ENCODE measurements around the gene ANTKMT. TPM values are rescaled to one million over a fixed set of nuclear protein-coding genes. Genes with fewer than 3 reads are reported as not detected.

Gene ANTKMT
- total RNA-seq, 2 donors from 2014 or later = 36.9 to 40.6 TPM

DNA sequence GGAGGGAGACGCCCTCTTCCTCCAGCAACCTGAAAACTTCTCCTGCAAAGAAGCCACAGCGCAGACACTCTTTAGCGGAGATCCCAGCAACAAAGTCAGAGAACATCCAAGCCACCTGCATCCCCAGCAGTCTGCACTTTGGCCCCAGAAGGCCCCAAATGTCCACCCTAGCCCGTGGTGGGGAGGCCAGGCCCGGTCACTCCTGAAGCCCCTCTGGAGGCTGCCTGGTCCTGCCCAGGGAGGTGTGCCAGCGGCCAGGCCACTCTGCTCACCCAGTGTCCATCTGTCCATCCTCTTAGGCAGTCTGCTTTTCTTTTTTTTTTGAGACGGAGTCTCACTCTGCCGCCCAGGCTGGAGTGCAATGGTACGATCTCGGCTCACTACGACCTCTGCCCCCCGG lies 11.4 kb downstream of the ANTKMT start:
- Histone ChIP-seq H3K4me3 (ENCODE audit: low read length) (no peak overlapping the region), H3K27ac (ENCODE audit: low read depth, low read length) (no peak overlapping the region), H3K4me1 (ENCODE audit: control insufficient read depth, insufficient read depth, low read length) (peaks cover under 1% of the 10 kb centered on the region), H3K9ac (ENCODE audit: extremely low read depth, low read length, poor library complexity, severe bottlenecking) (no peak overlapping the region), H3K9me3 (ENCODE audit: control insufficient read depth, low read length) (no peaks in the 10 kb centered on the region), H3K27me3 (ENCODE audit: control insufficient read depth, insufficient read depth, low read length, poor library complexity, severe bottlenecking) (peaks cover 5% of the 10 kb centered on the region), H3K36me3 (ENCODE audit: control insufficient read depth, insufficient read depth, low read length) (peaks cover 26% of the 10 kb centered on the region)
- WGBS, 2 experiments (ENCODE audit: insufficient coverage in 1 of 2, insufficient read length in 1 of 2) = 95 to 96% methylated on average over 9 to 12 of the region's 12 CpGs
- H3K4me1 Mint-ChIP-seq = no peaks in the 10 kb centered on the region
- TF ChIP-seq, protein P1, sequence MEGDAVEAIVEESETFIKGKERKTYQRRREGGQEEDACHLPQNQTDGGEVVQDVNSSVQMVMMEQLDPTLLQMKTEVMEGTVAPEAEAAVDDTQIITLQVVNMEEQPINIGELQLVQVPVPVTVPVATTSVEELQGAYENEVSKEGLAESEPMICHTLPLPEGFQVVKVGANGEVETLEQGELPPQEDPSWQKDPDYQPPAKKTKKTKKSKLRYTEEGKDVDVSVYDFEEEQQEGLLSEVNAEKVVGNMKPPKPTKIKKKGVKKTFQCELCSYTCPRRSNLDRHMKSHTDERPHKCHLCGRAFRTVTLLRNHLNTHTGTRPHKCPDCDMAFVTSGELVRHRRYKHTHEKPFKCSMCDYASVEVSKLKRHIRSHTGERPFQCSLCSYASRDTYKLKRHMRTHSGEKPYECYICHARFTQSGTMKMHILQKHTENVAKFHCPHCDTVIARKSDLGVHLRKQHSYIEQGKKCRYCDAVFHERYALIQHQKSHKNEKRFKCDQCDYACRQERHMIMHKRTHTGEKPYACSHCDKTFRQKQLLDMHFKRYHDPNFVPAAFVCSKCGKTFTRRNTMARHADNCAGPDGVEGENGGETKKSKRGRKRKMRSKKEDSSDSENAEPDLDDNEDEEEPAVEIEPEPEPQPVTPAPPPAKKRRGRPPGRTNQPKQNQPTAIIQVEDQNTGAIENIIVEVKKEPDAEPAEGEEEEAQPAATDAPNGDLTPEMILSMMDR (conservative IDR thresholded peaks at IDR 0.05) = no peak
- DNase-seq = no peak
- H3K9me3 Mint-ChIP-seq = no peaks in the 10 kb centered on the region
- no peak overlapping the region for H3K4me3 Mint-ChIP-seq
- H3K27me3 Mint-ChIP-seq (ENCODE audit: insufficient read depth) = no peaks in the 10 kb centered on the region
- H3K27ac Mint-ChIP-seq = no peak overlapping the region
- peaks cover 20% of the 10 kb centered on the region for H3K36me3 Mint-ChIP-seq (ENCODE audit: low read depth)

DNA sequence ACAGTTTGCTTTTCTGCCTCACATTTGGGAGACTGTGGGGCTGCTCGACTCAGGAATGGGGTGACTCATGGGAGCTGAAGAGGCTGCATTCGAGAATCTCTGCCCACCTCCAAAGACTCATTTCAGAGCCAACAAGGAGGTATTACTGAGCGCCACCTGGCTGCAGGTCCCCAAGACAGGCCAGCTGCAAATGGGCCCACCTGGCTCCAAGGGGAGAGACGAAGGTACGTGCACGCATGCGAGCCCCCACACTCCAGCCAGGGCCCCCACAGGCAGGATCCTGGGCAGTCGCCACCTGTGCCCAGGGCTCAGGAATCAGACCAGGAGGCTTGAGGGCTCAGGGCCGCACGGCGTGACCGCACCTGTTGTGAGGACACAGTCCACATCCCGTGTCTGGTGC lies 12.0 kb downstream of the ANTKMT start:
- Histone ChIP-seq H3K27me3 (ENCODE audit: control insufficient read depth, insufficient read depth, low read length, poor library complexity, severe bottlenecking) (no peaks in the 10 kb centered on the region), H3K9ac (ENCODE audit: extremely low read depth, low read length, poor library complexity, severe bottlenecking) (no peak overlapping the region), H3K4me3 (ENCODE audit: low read length) (no peak overlapping the region), H3K36me3 (ENCODE audit: control insufficient read depth, insufficient read depth, low read length) (peaks cover 32% of the 10 kb centered on the region), H3K27ac (ENCODE audit: low read depth, low read length) (no peak overlapping the region), H3K9me3 (ENCODE audit: control insufficient read depth, low read length) (no peaks in the 10 kb centered on the region), H3K4me1 (ENCODE audit: control insufficient read depth, insufficient read depth, low read length) (no peaks in the 10 kb centered on the region)
- Mint-ChIP-seq H3K27ac (no peak overlapping the region), H3K4me3 (no peak overlapping the region), H3K9me3 (no peaks in the 10 kb centered on the region), H3K36me3 (ENCODE audit: low read depth) (peaks cover 23% of the 10 kb centered on the region), H3K27me3 (ENCODE audit: insufficient read depth) (no peaks in the 10 kb centered on the region), H3K4me1 (no peaks in the 10 kb centered on the region)
- DNase-seq = peak; percentile 68
- TF ChIP-seq, protein P1 (conservative IDR thresholded peaks at IDR 0.05) = peak; percentile 57
- 90 to 95% methylated on average over 9 to 13 of the region's 13 CpGs for WGBS, 2 experiments (ENCODE audit: insufficient coverage in 1 of 2, insufficient read length in 1 of 2)

- Mint-ChIP-seq H3K27me3 (ENCODE audit: insufficient read depth) (no peaks in the 10 kb centered on the region), H3K4me1 (no peaks in the 10 kb centered on the region), H3K27ac (no peak overlapping the region), H3K9me3 (no peaks in the 10 kb centered on the region), H3K36me3 (ENCODE audit: low read depth) (peaks cover 25% of the 10 kb centered on the region), H3K4me3 (no peak overlapping the region)
- 88 to 95% methylated on average over 20 to 34 of the region's 34 CpGs for WGBS, 2 experiments (ENCODE audit: insufficient coverage in 1 of 2, insufficient read length in 1 of 2)
- Histone ChIP-seq H3K9ac (ENCODE audit: extremely low read depth, low read length, poor library complexity, severe bottlenecking) (no peak overlapping the region), H3K27me3 (ENCODE audit: control insufficient read depth, insufficient read depth, low read length, poor library complexity, severe bottlenecking) (no peaks in the 10 kb centered on the region), H3K4me1 (ENCODE audit: control insufficient read depth, insufficient read depth, low read length) (no peaks in the 10 kb centered on the region), H3K36me3 (ENCODE audit: control insufficient read depth, insufficient read depth, low read length) (peaks cover 34% of the 10 kb centered on the region), H3K4me3 (ENCODE audit: low read length) (no peak overlapping the region), H3K9me3 (ENCODE audit: control insufficient read depth, low read length) (no peaks in the 10 kb centered on the region), H3K27ac (ENCODE audit: low read depth, low read length) (no peak overlapping the region)
- DNase-seq = peak; percentile 76
- TF ChIP-seq, protein P1 (conservative IDR thresholded peaks at IDR 0.05) = peak; percentile 63
These were observed 12.6 kb downstream of the ANTKMT start for GRCh38 chr16:733382-734207.
